ENCODE results near the gene MRPS6. TPM values are rescaled to one million over a fixed set of nuclear protein-coding genes. Genes with fewer than 3 reads are reported as not detected.

Gene MRPS6
- 10 to 100 TPM; 18.7 to 38.9 (median 30.4) TPM for total RNA-seq
- 10 to 100 TPM; 45.6 to 74.9 (median 46.0) TPM for polyA plus RNA-seq
- long read RNA-seq, donor 1, transcript MRPS6-201 (3 exons, 990 nt) = major isoform, 36 of 48 reads
- long read RNA-seq, donor 1, partial matches to known transcripts = 7 of 48 reads
- long read RNA-seq, donor 1, other reads (novel, unspliced or antisense) = 0 of 48 reads
- long read RNA-seq, donor 2, transcript MRPS6-201 (3 exons, 990 nt) = major isoform, 30 of 32 reads
- long read RNA-seq, donor 2, partial matches to known transcripts = 0 of 32 reads
- long read RNA-seq, donor 2, other reads (novel, unspliced or antisense) = 0 of 32 reads

GRCh38 chr21:34073032-34073748 is at the start of gene MRPS6, which contains the start of gene SLC5A3:
TSS of gene MRPS6 (plus strand) at chr21:34073578. CDS start at chr21:34073701, 123 bp downstream.
TSS of gene SLC5A3 (plus strand) at chr21:34073578. CDS start at chr21:34095199, 21,621 bp downstream.
- DNase-seq = peak; percentile 95
- WGBS, 5 donors = 0 to 3% (median 1%) methylated on average over 11 to 104 of the region's 104 CpGs
- intact Hi-C loops (cut with DNase I; ENCODE audit: low total_unique reads) = no loop called here

DNA sequence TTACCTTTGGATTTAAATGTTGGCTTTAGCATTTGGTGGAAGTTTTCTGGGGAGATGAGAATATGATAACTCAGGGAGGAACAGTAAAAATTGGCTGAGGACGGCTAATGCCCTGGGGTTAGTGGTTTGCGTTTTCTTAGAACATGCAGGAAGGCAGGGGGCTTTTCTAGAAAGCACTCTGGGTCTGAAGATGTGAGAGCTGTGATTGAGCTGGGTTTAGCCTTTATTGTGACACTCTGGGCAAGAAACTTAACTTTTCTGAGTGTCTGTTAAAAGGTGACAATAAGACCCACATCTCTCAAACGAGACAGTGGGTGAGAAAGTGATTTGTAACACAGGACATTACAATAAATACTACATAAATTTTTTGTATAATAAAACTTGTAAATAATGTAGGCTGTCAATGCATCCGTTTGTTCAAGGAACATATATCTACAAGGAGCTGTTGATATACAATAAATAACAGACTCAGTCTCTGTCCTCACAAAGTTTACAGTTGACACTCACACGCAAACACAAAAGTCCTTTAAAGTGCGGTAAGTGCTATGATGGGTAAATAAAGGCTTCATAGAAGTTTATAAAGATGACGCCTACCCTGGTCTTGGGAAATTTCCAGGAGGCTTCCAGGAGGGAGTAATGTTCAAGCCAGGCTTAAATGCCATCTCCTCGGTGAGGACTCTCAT is 49.5 kb upstream of the MRPS6 start:
- intact Hi-C loops (cut with DNase I; ENCODE audit: low total_unique reads) = no loop called here
- H3K4me1 ChIP-seq = peaks cover 26 to 59% (median 39%) of the 10 kb centered on the region in 6 donors

More at GRCh38 chr21:34073032-34073748, at the start of gene MRPS6, which contains the start of gene SLC5A3:
- Histone ChIP-seq H3K36me3 (no peaks in the 10 kb centered on the region), H3K27ac (peak within 1 kb of the TSS; percentile 81 to 93 (median 87)), H3K4me1 (peaks cover 18 to 50% (median 44%) of the 10 kb centered on the region in 6 donors), H3K9me3 (no peaks in the 10 kb centered on the region), H3K27me3 (replicated peaks in 1 of 7) (no peaks in the 10 kb centered on the region), H3K4me3 (peak within 1 kb of the TSS; percentile 85 to 97 (median 90))
- TF ChIP-seq, protein P1, sequence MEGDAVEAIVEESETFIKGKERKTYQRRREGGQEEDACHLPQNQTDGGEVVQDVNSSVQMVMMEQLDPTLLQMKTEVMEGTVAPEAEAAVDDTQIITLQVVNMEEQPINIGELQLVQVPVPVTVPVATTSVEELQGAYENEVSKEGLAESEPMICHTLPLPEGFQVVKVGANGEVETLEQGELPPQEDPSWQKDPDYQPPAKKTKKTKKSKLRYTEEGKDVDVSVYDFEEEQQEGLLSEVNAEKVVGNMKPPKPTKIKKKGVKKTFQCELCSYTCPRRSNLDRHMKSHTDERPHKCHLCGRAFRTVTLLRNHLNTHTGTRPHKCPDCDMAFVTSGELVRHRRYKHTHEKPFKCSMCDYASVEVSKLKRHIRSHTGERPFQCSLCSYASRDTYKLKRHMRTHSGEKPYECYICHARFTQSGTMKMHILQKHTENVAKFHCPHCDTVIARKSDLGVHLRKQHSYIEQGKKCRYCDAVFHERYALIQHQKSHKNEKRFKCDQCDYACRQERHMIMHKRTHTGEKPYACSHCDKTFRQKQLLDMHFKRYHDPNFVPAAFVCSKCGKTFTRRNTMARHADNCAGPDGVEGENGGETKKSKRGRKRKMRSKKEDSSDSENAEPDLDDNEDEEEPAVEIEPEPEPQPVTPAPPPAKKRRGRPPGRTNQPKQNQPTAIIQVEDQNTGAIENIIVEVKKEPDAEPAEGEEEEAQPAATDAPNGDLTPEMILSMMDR (IDR thresholded peaks at IDR 0.05 in 8 of 11, conservative IDR thresholded peaks at IDR 0.05 in 3 of 11) = no peak
- peak; percentile 91 to 93 (median 92) for TF ChIP-seq POLR2AphosphoS5 (IDR thresholded peaks at IDR 0.05)
- TF ChIP-seq POLR2A (IDR thresholded peaks at IDR 0.05) = peak in 1 of 3 donors; percentile 79

DNA sequence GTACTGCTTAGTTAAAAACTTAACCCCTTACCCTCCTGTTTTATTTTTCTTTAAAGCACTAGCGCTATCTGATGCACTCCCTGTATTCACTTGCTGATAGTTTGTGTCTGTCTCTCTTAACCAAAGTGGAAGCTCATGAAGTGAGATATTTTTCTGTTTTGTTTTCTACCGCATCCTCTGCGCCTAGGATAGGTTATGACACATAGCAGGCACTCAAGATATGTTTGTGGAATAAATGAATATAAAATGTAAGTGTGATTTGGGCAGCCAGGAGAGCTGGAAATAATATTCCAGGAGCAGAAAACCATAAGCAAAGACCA is 49.0 kb upstream of the MRPS6 start:
- H3K4me3 ChIP-seq = no peak overlapping the region
- intact Hi-C loops (cut with DNase I; ENCODE audit: low total_unique reads) = no loop called here
- peaks cover 21 to 54% (median 34%) of the 10 kb centered on the region in 6 donors for H3K4me1 ChIP-seq
- WGBS, 5 donors = 92 to 97% (median 93%) methylated on average over 3 of the region's 3 CpGs
- no peaks in the 10 kb centered on the region for H3K36me3 ChIP-seq
- TF ChIP-seq POLR2A (IDR thresholded peaks at IDR 0.05) (no peak), POLR2AphosphoS5 (IDR thresholded peaks at IDR 0.05) (no peak)
- TF ChIP-seq, protein P1 (IDR thresholded peaks at IDR 0.05 in 8 of 11, conservative IDR thresholded peaks at IDR 0.05 in 3 of 11) = no peak
- H3K27ac ChIP-seq = no peak overlapping the region
- peaks cover 0 to 6% (median 1%) of the 10 kb centered on the region in 8 donors for H3K9me3 ChIP-seq
- H3K27me3 ChIP-seq (replicated peaks in 1 of 7) = no peaks in the 10 kb centered on the region
- DNase-seq = no peak

More for the DNA sequence above, 49.5 kb upstream of the MRPS6 start:
- Histone ChIP-seq H3K4me3 (no peak overlapping the region), H3K36me3 (no peaks in the 10 kb centered on the region), H3K27me3 (replicated peaks in 1 of 7) (no peaks in the 10 kb centered on the region), H3K27ac (peak overlapping the region in 3 of 8 donors; percentile 39 to 56 (median 52)), H3K9me3 (peaks cover 0 to 6% (median 1%) of the 10 kb centered on the region in 8 donors)
- TF ChIP-seq POLR2A (IDR thresholded peaks at IDR 0.05) = no peak
- TF ChIP-seq, protein P1 (IDR thresholded peaks at IDR 0.05 in 8 of 11, conservative IDR thresholded peaks at IDR 0.05 in 3 of 11) = no peak
- no peak for TF ChIP-seq POLR2AphosphoS5 (IDR thresholded peaks at IDR 0.05)
- no peak for DNase-seq
- WGBS, 5 donors = 79 to 84% (median 83%) methylated on average over 8 of the region's 8 CpGs

Measured in spleen (tissue), 13 donors.